WTC11 (cell line): Measurements from ENCODE around the gene MREG. TPM values are rescaled to one million over a fixed set of nuclear protein-coding genes. Genes with fewer than 3 reads are reported as not detected.
A peak's percentile ranks its signal among the peaks of the same experiment; 100 is the strongest.
"Not testable (repeated sequence)": the region's sequence is repeated elsewhere in the genome, so short reads cannot be mapped to it uniquely, and the experiment has no call there.

ENCODE experiments used
- ATAC-seq: fragments of 200-7000 bp; cut with Tn5 transposase; 2 replicates; pipeline ENCODE4 v1.10.0; 2021; ENCODE audit warnings: mild to moderate bottlenecking, moderate library complexity
- CTCF ChIA-PET: fragments of 300-600 bp; sonication (Branson Sonifier 250); formaldehyde crosslinking; loops from one replicate; lab custom pipeline; 2021; ENCODE audit warnings: antibody characterized with exemption; lab: Charles Lee
- POLR2A ChIA-PET: fragments of 350-600 bp; sonication (Branson Sonifier 250); formaldehyde crosslinking; loops from one replicate; lab custom pipeline; 2021; ENCODE audit warnings: antibody characterized with exemption; lab: Charles Lee
- DNase-seq: peaks from one replicate; pipeline ENCODE4 v3.0.0; 2021; ENCODE audit warnings: low spot score
- H3K27ac Mint-ChIP-seq: 2 replicates; pipeline ENCODE4 v1.8.0; 2021; ENCODE audit warnings: mixed read lengths
- H3K27me3 Mint-ChIP-seq: 2 replicates; pipeline ENCODE4 v1.8.0; 2021; ENCODE audit warnings: low read depth, mild to moderate bottlenecking, moderate library complexity, mixed read lengths
- H3K36me3 Mint-ChIP-seq: 2 replicates; pipeline ENCODE4 v1.8.0; 2021; ENCODE audit warnings: mixed read lengths
- H3K4me1 Mint-ChIP-seq: 2 replicates; pipeline ENCODE4 v1.8.0; 2022; ENCODE audit warnings: mixed read lengths
- H3K4me3 Mint-ChIP-seq: 2 replicates; pipeline ENCODE4 v1.8.0; 2021; ENCODE audit warnings: mild to moderate bottlenecking, moderate library complexity, mixed read lengths
- H3K9me3 Mint-ChIP-seq: 2 replicates; pipeline ENCODE4 v1.8.0; 2021; ENCODE audit warnings: mixed read lengths
- ESRRA ChIP-seq: sonication (generic); formaldehyde crosslinking; IDR thresholded peaks from 2 replicates; pipeline ENCODE4 v1.8.1; 2022; ENCODE audit warnings: mild to moderate bottlenecking, missing genetic modification reagents, borderline replicate concordance
- FOXK1 ChIP-seq: sonication (generic); formaldehyde crosslinking; IDR thresholded peaks from 2 replicates; pipeline ENCODE4 v1.8.0; 2022; ENCODE audit warnings: mild to moderate bottlenecking, moderate library complexity, missing genetic modification reagents
- JUN ChIP-seq: sonication (generic); formaldehyde crosslinking; IDR thresholded peaks from 2 replicates; pipeline ENCODE4 v1.8.0; 2023; ENCODE audit warnings: mild to moderate bottlenecking, missing genetic modification reagents
- RORB ChIP-seq: fragments of 250-450 bp; sonication (Bioruptor Pico); IDR thresholded peaks from 2 replicates; pipeline ENCODE4 v1.9.0; 2021; ENCODE audit warnings: mild to moderate bottlenecking
- SP1 ChIP-seq: sonication (generic); formaldehyde crosslinking; conservative IDR thresholded peaks from 2 replicates; pipeline ENCODE4 v1.8.1; 2022; ENCODE audit warnings: missing genetic modification reagents
- ZNF263 ChIP-seq: sonication (generic); formaldehyde crosslinking; IDR thresholded peaks from 2 replicates; pipeline ENCODE4 v1.8.1; 2022; ENCODE audit warnings: low read depth, mild to moderate bottlenecking, moderate library complexity, missing genetic modification reagents
- total RNA-seq: library from RNA; stranded (reverse); gene quantifications from 3 replicates; pipeline ENCODE4 v1.2.3, GENCODE V29; 2021
- TF ChIP-seq, protein P1 (sequence below): sonication (generic); formaldehyde crosslinking; IDR thresholded peaks from 2 replicates; pipeline ENCODE4 v1.8.1; 2022; ENCODE audit warnings: low read depth, mild to moderate bottlenecking, moderate library complexity, missing genetic modification reagents, borderline replicate concordance
- TF ChIP-seq, protein P2 (sequence below): fragments of 200-600 bp; IDR thresholded peaks from 2 replicates; pipeline ENCODE4 v1.8.0; 2022; ENCODE audit warnings: antibody characterized with exemption
- TF ChIP-seq, protein P3 (sequence below): sonication (generic); formaldehyde crosslinking; IDR thresholded peaks from 2 replicates; pipeline ENCODE4 v1.8.1; 2023; ENCODE audit warnings: mild to moderate bottlenecking, missing genetic modification reagents
- TF ChIP-seq, protein P4 (sequence below): sonication (generic); formaldehyde crosslinking; IDR thresholded peaks from 2 replicates; pipeline ENCODE4 v1.8.1; 2022; ENCODE audit warnings: mild to moderate bottlenecking, moderate library complexity, missing genetic modification reagents

The MREG gene
- total RNA-seq, 1 experiment from 2014 or later: 23.8 TPM

DNA sequence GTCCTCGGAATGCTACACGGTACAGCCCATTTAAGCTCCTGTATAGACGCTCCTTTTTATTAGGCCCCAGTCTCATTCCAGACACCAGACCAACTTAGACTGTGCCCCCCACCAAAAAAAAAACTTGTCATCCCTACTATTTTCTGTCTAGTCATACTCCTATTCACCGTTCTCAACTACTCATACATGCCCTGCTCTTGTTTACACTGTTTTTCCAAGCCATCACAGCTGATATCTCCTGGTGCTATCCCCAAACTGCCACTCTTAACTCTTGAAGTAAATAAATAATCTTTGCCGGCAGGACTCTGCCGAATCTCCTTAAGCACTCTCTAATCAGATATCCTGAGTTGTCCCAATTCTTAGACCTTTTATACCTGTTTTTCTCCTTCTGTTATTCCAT is 86.4 kb downstream of the MREG start:
- Mint-ChIP-seq H3K27ac (peak overlapping the region; percentile 58), H3K36me3 (peaks cover 67% of the 10 kb centered on the region), H3K4me3 (peak overlapping the region; percentile 44), H3K9me3 (peaks cover 39% of the 10 kb centered on the region), H3K4me1 (peaks cover 82% of the 10 kb centered on the region)
- CTCF ChIA-PET, POLR2A ChIA-PET, ATAC-seq, DNase-seq, H3K27me3 Mint-ChIP-seq: not testable (repeated sequence)

DNA sequence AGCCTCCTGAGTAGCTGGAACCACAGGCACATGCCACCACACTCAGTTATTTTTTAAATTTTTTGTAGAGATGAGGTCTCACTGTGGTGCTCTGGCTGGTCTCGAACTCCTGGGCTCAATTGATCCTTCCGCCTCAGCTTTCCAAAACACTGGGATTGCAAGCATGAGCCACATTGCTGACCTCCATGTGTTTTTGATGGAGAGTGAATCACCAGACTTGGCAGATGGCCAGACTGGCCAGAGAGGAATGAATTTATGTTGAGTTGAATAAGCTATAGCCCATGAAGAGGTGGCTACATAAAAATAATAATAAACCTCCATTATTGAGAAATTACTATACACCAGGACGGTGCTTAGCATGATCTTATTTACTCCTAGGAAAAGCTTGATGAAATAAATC is 91.5 kb downstream of the MREG start:
- Mint-ChIP-seq H3K4me1 (peaks cover 91% of the 10 kb centered on the region), H3K27ac (peak overlapping the region; percentile 86), H3K9me3 (peaks cover 18% of the 10 kb centered on the region), H3K27me3 (no peaks in the 10 kb centered on the region), H3K4me3 (peak overlapping the region; percentile 91), H3K36me3 (peaks cover 38% of the 10 kb centered on the region)
- POLR2A ChIA-PET: no interaction called here
- TF ChIP-seq JUN (CRISPR knock-in tag) (no peak), SP1 (CRISPR knock-in tag) (no peak), RORB (CRISPR knock-in tag) (no peak), ZNF263 (CRISPR knock-in tag) (no peak), ESRRA (no peak)
- TF ChIP-seq, protein P1, sequence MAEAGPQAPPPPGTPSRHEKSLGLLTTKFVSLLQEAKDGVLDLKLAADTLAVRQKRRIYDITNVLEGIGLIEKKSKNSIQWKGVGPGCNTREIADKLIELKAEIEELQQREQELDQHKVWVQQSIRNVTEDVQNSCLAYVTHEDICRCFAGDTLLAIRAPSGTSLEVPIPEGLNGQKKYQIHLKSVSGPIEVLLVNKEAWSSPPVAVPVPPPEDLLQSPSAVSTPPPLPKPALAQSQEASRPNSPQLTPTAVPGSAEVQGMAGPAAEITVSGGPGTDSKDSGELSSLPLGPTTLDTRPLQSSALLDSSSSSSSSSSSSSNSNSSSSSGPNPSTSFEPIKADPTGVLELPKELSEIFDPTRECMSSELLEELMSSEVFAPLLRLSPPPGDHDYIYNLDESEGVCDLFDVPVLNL (CRISPR knock-in tag): no peak
- TF ChIP-seq, protein P2, sequence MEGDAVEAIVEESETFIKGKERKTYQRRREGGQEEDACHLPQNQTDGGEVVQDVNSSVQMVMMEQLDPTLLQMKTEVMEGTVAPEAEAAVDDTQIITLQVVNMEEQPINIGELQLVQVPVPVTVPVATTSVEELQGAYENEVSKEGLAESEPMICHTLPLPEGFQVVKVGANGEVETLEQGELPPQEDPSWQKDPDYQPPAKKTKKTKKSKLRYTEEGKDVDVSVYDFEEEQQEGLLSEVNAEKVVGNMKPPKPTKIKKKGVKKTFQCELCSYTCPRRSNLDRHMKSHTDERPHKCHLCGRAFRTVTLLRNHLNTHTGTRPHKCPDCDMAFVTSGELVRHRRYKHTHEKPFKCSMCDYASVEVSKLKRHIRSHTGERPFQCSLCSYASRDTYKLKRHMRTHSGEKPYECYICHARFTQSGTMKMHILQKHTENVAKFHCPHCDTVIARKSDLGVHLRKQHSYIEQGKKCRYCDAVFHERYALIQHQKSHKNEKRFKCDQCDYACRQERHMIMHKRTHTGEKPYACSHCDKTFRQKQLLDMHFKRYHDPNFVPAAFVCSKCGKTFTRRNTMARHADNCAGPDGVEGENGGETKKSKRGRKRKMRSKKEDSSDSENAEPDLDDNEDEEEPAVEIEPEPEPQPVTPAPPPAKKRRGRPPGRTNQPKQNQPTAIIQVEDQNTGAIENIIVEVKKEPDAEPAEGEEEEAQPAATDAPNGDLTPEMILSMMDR: no peak
- TF ChIP-seq, protein P3, sequence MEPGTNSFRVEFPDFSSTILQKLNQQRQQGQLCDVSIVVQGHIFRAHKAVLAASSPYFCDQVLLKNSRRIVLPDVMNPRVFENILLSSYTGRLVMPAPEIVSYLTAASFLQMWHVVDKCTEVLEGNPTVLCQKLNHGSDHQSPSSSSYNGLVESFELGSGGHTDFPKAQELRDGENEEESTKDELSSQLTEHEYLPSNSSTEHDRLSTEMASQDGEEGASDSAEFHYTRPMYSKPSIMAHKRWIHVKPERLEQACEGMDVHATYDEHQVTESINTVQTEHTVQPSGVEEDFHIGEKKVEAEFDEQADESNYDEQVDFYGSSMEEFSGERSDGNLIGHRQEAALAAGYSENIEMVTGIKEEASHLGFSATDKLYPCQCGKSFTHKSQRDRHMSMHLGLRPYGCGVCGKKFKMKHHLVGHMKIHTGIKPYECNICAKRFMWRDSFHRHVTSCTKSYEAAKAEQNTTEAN (CRISPR knock-in tag): no peak
- TF ChIP-seq, protein P4, sequence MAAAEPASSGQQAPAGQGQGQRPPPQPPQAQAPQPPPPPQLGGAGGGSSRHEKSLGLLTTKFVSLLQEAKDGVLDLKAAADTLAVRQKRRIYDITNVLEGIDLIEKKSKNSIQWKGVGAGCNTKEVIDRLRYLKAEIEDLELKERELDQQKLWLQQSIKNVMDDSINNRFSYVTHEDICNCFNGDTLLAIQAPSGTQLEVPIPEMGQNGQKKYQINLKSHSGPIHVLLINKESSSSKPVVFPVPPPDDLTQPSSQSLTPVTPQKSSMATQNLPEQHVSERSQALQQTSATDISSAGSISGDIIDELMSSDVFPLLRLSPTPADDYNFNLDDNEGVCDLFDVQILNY (CRISPR knock-in tag): no peak
- peak; percentile 17 for ATAC-seq
- CTCF ChIA-PET: interaction anchor here (1.1 kb wide), 1 partner anchor 93 kb away, joined by 5 read pairs; no protein-coding TSS in a partner anchor
- DNase-seq: no peak

DNA sequence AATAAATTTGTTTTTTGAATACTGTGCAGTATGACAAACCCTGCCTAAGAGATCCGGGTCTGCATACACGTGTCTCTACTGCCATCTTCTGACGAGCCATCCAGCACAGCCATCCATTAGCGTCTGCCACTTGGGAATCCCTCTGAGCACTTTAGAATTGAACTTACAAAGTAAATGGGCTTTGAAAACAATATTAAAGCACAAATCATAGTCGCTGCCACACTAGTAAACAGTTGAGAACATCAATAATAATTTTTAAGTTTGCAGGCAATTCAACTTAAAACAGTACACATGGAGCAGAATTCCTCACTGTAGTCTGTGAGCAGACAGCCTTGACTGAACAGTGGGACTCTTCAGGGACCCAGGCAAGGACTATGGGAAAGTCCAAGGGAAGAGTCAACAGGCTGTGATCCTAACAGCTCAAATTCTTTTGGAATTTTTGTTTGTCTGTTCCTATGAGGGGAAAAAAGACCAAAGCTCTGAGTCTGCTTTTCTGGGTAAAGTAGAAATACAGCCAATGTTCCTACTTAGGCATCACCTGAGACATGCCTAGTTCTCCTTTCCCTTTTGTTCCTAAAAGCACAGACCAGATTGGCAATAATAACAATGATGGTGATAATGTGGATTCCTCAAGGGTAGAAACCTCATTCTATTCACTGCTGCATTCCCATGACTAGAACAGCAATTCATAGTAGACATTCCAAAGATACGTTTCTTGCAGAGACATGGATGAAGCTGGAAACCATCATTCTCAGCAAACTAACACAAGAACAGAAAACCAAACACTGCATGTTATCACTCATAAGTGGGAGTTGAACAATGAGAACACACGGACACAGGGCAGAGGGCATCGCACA is 92.9 kb downstream of the MREG start:
- TF ChIP-seq FOXK1: no peak
- TF ChIP-seq, protein P2: peak; percentile 55
- POLR2A ChIA-PET: no interaction called here
- no peaks in the 10 kb centered on the region for H3K27me3 Mint-ChIP-seq
- H3K36me3 Mint-ChIP-seq: peaks cover 26% of the 10 kb centered on the region
- H3K9me3 Mint-ChIP-seq: peaks cover 12% of the 10 kb centered on the region
- peaks cover 90% of the 10 kb centered on the region for H3K4me1 Mint-ChIP-seq
- ATAC-seq: peak; percentile 86
- H3K4me3 Mint-ChIP-seq: no peak overlapping the region
- H3K27ac Mint-ChIP-seq: peak overlapping the region; percentile 94
- peak; percentile 64 for DNase-seq
- CTCF ChIA-PET: interaction anchor here (1.0 to 4.4 kb wide), 3 partner anchors 11 to 125 kb away, joined by 4 to 22 read pairs (median 5); no protein-coding TSS in a partner anchor
